SU-DHL-6 (cell line): ENCODE measurements around the gene ATP6V1G2.

Source experiments
- CTCF ChIP-seq: fragments of 200-600 bp; sonication (generic); IDR thresholded peaks from one replicate; pipeline ENCODE4 v1.5.1; 2017; ENCODE audit warnings: antibody characterized with exemption, mild to moderate bottlenecking, low read length, moderate library complexity; ENCODE audit not compliant: insufficient read depth, poor library complexity, severe bottlenecking
- EZH2phosphoT487 ChIP-seq: fragments of 200-600 bp; sonication (generic), shearing (Covaris generic); conservative IDR thresholded peaks from 2 replicates; pipeline ENCODE4 v1.6.1; 2018; ENCODE audit warnings: mild to moderate bottlenecking, antibody characterized with exemption, low read length, moderate library complexity, mixed read lengths

- TF ChIP-seq CTCF = no peak
- TF ChIP-seq EZH2phosphoT487 = no peak
These were observed 5.2 kb downstream of the ATP6V1G2 start for GRCh38 chr6:31541059-31541657.
